GM19240 (cell line): ENCODE data around the gene RPA3.

ENCODE experiments used
- DNase-seq: peaks from one replicate; pipeline ENCODE4 v3.0.0; 2011; ENCODE audit warnings: low spot score; ENCODE audit not compliant: insufficient read length

RPA3 gene

DNA sequence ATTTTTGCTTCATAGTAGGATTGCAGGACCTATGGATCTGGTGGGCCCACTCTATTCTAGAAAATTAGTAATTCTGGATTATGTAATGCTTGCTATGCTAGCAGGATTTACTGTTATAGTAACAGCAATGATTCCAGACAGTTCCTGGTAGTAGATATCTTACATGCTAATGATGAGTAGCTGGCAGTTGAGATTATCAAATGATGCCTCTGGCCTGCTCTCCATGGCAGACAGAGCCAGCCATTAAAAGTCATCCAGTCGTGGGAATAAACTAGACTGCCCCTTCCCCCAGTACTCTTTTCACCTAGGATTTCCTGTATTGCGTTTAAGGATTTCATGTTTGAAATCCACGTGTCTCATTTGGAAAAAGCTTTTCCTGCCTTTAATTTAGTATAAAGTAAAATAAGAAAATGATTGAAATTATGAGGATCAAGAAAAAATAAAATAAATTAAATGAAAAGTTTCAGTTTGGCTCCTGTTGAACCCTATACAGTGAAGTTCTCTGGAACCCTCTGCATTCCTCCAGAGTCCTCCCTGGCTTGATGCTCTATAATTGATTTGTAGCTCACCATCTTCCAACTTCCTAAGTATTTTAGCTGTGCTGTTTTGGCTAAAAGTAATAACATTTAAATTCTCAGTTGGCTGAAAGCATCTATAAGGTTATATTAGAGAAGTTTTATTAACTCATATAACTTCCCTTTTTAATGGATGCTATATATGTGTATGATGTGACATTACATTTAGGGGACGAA is 63.3 kb downstream of the RPA3 start:
- DNase-seq, result no peak

DNA sequence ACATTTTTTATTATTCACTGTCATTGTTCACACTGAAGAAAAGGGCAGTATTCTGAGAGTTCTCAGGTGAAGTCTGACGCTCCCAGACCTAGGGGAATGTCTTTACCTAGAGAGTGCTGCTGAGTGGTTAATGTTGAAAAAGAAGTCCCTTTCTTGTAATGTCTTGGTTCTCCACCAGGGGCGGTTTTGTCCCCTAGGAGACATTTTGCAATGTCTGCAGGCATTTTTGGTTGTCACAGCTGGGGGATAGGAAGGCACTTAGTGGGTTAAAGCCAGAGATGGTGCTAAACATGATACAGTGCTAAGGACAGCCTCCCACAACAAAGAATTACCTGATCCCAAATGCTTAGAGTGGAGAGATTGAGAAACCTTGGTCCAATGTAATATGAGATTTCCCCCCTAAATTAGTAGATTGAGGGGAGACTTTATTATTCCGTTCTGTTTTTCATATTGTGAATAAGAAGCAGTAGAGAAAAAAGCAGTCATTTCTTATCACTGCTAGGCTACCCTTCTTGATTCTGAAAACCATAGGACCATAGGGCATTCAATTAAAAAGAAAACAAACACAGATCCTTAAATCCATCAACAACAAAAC is 64.7 kb downstream of the RPA3 start:
- DNase-seq, result no peak

DNA sequence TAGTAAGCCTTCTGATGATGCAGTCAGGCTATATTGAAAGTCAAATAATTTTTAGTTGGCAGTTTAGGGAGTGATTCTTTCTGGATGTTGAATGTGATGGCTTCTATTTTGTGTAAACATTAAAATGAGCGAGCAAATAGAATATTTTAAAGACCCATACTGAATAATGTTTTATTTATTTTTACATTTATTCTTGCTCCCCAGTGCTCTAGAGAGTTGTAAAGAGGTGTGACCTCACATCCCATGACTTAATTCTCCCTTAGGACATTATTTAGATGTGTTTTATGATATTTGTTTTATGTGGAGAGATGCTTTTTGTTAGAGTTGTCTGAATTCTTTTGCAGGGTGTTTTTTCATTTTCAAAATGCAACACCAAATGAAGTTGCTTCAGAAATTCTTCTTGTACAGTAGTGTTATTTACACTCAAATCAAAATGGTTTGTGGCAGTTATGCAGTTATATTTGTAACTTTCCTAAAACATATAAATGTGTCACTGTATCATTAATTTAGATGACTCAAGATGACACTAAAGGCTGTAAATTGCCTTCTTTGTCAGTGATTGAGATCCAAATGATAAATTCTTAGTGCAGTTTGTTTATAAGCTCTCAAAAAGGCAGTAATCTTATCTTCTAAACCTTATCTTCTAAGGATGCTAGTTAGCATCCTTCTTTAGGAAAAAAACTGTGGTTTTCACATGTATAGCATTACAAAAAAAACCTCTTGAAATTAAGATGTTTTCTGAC is 65.4 kb downstream of the RPA3 start:
- no peak for DNase-seq

DNA sequence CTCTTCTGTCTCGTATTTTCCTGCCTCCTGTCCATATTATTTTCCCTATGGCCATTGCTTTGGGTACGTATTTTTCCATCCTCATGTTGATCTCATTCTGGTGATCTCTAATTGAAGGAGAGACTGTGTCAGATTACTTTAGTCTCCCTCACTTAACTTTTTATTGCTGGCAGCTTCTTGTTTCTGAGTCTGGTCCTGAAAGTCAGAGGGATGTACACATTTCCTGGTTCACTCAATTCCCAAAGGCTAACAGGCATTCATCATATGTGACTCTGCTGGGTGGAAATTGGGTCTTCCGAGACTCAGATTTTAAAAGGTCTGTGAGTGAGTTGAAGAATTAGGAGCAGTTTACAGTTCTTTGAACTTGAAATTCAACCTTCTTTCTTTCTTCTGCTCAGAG is 66.9 kb downstream of the RPA3 start:
- no peak for DNase-seq

DNA sequence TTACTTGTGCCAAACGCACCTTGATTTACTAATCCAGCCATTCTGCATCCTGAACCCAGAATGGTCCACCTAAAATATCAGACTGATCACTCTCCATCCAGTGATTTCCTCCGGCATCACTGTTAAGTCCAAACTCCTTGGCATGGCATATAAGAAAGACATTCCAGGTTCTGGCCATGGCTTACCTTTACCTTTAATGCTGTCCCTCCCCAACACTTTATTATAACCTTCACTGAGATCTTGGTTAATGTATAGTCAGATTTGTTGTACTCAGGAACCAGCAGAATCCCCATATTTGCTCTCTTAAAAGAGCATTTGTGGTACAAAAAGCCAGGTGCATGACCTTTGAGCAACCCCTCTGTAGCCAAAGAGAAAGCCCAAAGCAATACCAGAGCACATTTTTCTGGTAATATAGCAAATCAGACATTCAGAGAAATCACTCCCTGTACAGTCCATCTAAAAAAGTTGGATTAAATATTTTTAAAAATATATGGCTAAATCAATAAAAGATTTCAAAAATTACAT is 67.7 kb downstream of the RPA3 start:
- DNase-seq, result no peak

DNA sequence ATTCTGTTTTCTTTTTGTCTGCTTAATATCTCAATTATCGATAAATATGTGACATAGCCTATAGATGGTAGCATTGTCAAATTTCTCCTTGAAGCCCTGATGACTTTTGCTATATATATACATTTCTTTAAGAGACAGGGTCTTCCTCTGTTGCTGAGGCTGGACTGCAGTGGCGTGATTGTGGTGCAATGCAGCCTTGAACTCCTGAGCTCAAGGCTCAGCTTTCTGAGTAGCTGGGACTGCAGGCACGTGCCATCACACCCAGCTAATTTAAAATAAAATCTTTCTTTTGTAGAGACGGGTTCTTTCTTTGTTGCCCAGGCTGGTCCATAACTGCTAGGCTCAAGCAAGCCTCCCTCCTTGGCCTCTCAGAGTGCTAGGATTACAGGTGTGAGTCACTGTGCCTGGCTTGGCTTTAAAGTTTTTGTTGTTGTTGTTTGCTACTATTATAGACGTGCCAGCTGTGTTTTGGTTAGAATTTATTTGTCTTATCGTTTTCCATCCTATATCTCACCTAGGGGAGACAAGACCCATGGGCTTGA is 70.8 kb downstream of the RPA3 start:
- no peak for DNase-seq

DNA sequence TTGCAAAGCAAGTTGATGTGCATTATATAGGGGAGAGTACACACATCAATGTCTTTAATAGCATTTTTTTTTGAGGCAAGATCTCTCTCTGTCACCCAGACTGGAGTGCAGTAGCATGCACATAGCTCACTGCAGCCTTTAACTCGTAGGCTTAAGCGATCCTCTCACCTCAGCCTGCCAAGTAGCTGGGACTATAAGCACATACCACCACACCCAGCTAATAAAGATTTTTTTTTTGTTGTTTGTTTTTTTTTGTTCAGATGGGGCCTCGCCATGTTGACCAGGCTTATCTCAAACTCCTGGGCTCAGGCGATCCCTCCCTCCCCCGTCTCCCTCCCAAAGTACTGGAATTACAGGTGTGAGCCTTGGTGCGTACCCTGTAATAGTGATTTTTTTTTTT is 76.3 kb downstream of the RPA3 start:
- DNase-seq, result no peak

DNA sequence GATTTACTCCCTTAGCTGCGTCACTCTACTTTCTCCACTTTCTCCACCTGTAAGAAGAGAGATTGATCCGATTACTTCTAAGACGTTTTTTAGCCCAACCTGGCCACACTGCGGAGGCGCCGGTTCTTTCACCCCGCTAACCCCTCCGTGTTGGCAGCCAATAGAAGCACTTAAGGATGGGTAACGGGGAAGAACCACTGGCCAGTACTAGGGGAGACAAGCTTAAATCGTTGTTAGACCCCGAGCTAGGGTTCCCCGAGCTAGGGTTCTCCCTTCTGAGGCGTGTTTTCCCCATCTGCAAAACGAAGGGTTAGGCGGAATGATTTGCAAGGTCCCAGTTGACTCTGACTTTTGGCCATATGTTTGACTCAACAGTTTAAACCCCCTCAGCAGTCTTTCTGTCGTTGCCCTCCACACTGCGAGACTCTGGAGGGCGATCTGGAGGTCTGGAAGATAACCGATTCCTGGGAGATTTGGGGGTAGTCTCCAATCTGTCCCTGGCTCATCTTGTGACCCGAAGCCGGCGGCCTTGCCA is 77.2 kb downstream of the RPA3 start:
- DNase-seq, result no peak

DNA sequence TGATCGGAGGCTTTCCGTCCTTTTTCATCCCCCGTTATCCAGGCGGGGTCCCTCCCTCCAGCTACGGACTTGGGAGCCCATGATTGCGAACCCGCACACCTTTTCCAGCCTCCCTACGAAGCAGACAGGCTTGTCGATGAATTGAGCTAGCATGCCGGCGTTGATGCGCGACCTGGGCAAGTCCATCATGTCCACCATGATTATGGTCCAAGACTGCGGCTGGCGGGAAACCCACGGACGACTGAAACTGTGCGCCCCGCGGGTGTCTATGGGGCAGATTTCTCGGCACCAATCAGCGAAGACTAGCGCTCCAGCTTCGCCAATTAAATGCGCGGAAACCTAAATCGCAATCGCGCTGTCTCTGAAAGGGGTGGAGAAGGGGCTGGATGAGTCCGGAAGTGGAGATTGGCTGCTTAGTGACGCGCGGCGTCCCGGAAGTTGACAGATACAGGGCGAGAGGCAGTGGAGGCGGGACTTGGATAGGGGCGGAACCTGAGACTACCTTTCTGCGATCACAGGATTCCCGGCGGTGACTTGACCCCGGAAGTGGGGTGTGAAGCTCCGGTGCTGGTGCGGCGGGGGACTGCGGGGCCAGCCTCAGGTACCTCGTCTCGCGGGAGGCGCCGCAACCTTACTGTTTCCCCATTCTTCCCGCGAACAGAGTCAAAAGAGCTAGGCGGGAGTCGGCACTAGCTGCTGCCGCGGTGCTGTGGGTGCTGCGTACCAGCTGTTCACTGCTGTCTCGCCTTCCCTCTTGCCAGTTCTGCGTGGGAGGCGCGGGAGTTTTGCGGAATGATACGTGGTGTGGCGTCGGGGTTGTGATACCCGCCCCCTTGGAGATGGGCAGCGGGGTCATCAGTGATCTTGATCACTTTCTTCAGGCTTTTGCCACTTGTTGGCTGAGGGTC is 77.9 kb downstream of the RPA3 start, which contains the start of gene UMAD1:
Gene UMAD1, plus strand, starts transcription at position 532 of the 908 bp plus-strand sequence. CDS start 32,620 bp downstream, outside the sequence.
- DNase-seq, result peak; percentile 70

DNA sequence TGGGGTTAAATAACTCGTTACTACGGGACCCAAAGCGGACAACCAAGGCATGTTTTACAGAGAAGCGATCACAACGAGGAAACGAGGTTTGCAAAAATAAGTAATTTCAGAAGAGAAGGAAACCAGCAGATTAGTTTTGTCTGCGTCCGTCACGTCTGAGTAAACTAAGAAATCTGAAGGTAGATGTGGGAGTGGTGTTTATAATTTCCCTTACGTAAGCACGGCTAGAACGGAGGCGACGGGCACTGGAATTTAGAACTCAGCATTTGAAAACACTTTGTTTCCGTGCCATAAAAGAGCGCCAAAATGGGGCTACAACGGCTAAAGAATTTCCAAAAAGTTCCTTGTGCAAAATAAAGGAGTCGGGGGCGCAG is 78.6 kb downstream of the RPA3 start:
- no peak for DNase-seq

DNA sequence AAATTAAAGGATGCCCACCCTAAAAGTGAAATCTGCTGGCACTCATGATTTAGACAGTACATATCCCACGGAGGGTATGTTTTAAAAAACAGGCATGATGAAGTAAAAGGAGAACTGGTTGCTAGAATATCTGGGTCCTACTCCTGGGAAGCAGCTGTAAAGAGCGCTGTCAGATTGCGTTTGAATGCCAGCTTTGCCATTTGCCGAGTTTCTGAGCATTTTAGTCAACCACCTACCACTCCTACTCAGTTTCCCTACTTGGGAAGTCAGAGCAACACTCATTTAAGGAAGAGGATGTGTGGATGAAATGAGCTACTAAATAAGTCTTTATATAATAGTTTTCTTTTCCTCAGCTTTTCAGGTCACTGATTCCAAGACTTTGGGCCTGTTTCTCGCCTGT is 79.0 kb downstream of the RPA3 start:
- DNase-seq, result no peak

DNA sequence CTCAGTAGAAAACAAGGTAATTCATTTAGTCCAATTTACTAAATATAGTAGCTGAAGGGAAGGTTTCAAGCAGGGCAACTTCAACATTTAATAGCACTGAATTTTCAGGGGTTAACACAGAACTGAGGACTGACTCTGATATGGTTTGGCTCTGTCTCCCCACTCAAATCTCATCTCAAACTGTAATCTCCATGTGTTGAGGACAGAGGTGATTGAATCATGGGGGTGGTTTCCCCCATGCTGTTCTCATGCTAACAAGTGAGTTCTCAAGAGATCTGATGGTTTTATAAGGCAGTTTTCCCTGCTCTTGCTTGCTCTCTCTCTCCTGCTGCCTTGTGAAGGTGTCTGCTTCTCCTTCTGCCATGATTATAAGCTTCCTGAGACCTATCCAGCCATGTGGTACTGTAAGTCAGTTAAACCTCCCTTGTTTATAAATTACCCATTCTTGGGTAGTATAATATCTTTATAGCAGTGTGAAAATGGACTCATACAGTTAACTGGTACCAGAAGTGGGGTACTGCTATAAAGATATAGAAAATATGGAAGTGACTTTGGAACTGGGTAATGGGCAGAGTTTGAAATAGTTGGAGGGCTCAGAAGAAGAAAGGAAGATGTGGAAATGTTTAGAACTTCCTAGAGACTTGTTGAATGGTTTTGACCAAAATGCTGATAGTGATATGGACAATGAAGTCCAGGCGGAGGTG is 87.6 kb downstream of the RPA3 start:
- no peak for DNase-seq

DNA sequence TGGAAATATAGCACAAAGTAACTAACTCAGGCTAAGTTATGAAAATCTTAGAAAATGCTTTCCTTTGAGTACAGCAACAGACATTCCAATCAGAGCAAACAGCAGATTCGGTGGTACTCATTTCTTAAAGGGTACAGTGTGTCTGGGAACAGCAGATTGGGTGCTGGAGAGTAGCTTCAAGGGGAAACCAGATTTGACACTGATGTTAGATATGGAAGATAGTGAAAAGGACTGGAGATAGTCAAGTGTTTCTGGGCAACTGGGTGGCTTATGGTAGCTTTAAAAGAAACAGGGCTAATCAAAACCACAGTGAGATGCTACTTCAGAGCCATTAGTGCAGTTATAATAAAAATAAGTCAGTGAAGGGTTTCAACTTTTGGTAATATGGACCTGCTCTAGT is 89.9 kb downstream of the RPA3 start:
- no peak for DNase-seq

DNA sequence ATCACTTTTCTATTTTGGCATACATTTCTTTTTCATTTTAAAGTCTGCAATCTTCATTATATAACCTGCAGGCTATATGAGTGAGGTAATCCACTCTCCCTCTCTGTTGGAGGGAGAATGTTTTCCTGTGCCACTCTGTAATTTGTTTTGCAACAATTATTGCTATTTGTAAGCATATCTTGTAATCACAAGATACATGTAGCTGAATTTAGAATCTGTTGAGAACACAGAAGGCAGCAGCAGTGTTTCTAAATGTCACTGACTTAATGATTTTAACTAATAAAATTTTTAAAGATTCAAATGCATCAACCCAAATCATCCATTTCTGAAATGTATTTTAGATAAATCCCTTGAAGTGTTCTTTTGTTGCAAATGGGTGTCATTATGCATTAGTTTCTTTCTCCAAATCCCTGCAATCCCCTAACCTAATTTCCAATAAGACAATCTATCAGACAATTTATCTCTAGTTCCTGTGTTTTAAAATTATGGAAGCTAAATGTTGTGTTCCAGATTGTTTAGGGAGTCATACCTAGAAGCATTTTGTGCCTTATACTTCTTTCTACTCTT is 97.7 kb downstream of the RPA3 start:
- DNase-seq, result no peak

DNA sequence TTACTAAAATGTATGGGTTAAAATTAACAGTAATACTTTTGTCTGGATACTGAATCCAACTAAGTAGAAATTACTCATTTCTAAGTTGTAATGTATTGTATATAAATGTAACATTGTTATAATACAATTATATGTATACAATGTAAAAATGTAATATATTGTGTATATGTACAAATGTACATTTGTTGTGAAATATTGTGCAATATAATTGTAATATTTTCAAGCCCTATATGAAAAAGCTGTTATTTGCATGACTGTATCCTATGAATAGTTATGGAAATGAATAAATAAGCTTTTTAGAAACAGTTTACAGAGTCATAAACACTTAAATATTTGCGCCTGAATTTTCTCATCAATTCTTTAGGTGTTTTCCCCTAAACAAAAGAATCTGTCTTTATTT is 98.2 kb downstream of the RPA3 start:
- no peak for DNase-seq

DNA sequence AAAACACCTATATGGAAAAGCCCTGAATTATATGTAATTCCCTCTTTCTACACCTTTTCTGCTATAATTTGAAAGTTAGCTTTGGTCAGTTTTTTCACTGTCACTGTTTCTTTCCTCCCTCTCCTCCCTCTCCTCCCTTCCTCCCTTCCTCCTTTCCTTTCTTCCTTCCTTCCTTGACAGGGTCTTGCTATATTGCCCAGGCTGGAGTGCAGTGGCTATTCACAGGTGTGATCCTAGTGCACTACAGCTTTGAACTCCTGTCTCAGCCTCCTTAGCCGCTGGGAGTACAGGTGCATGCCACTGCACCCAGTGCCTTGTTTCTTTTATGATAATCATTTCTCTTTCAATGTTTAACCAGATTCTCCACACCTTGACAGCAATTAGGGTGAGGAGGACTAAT is 100.0 kb downstream of the RPA3 start:
- DNase-seq, result no peak

DNA sequence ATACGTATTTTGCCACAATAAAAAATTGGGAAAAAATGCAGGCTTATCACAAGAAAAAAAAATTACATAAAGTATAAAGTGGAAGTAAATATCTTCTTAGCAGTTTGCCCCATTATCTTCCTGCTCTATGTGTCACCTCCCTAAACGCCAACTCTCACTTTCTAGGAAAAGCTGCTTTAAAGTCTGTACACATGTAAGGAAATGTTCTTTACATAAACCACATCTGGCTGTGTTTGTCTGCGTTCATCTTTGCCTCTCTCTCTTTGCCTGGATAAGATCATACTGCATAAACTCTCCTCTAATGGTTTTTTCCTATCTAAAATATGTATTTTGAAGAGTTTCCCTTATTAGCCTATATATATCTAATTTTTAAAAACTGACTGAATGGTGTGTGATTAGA is 100.9 kb downstream of the RPA3 start:
- DNase-seq, result no peak

DNA sequence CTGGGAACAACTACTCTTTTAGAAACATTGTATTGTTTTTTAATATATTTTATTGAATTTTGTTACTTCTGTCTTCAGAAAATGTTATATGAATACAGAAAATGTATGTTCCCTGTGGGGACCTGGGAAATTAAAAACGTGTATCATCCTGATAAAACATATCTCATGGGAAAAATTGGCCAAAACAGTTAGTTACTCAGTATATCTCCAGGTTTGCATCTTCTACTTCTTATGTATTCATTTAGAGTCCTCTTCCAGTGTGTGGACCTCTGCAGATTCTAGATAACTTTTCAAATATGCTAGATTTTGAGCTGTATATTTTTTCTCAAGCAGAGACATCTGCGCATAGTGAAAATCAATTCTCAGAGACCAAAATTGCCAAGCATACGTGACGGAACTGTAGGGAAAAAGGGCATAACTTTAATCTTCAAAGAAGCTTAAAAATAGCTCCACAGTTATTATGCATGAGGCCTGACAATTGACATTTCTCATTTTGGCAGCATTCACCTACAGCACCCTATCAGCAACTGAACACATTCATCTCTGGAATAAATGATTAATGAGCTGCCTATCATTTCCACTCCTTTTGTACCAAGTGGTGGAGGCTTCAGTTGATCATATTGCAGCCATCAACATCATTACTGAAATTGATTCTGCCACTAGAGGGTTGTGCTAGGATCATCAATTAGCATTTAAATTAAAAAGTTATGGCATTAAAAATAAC is 104.2 kb downstream of the RPA3 start:
- no peak for DNase-seq

DNA sequence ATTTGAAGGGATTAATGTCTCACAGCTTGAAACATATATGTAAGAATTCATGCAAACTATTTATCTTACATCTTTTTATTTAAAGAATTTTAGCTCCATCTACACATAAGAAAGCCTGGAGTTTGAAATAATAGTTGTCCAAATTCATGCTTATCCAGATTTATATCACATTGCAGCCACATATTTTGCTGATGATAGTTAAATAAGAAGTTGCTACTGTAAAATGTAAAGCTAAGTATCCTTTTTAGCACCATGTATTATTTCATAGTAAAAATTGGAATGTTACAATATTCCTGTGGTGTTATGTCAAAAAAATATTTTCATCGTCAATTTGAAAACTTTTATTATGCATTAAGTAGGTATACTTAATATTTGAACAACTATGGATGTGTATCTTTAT is 105.2 kb downstream of the RPA3 start:
- no peak for DNase-seq
